HG03432 (cell line): ENCODE data around the gene ITGAE.
A peak's percentile ranks its signal among the peaks of the same experiment; 100 is the strongest.

Source experiments
- ATAC-seq: cut with Tn5 transposase; IDR thresholded peaks from one replicate; pipeline ENCODE4 v1.9.1; 2021; ENCODE audit warnings: mild to moderate bottlenecking, moderate library complexity; ENCODE audit not compliant: unreplicated experiment

The ITGAE gene

GRCh38 chr17:3817851-3818605 lies 17.0 kb upstream of the ITGAE start:
- ATAC-seq = no peak

GRCh38 chr17:3815925-3816324 lies 14.9 kb upstream of the ITGAE start:
- ATAC-seq = no peak

GRCh38 chr17:3815122-3815521 lies 14.1 kb upstream of the ITGAE start:
- no peak for ATAC-seq

DNA sequence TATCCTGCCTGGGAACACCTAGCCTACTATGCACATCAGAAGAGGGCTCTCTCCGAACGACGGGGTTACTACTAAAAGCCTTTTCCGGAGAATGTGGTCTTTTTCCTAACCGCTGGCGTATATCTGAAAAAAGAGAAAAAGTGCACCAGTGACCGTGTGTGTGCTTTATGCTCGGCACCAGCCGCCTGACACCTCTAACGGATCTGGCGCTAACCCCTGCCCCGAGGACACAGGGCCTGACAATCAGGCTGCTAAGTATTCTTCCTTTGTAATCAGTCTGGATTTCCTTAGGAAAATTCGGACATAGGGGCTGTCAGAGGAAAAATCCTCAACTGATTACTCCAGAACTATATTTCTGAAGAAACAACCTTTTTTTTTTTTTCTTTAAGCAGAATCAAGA lies 13.4 kb upstream of the ITGAE start:
- no peak for ATAC-seq

DNA sequence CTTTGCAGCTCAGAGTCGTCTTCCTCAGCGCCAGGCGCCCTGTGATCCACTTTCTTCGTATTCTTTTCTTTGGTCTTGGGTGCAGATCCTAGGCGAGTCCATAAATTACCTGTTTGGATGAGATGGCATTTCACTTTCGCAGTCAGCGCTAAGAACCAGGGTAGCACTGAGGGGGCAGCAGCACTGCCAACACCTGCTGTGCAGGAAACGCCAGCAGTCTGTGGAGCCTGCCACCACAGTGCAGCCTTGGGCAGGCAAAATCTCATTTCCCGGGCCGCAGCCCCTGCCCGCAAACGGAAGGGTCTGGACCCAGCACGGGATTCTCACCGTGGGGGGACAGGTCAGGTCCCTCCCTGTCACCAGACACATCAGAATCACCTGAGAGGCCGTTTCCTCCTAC lies 12.2 kb upstream of the ITGAE start:
- ATAC-seq = no peak

GRCh38 chr17:3812771-3813170 lies 11.8 kb upstream of the ITGAE start:
- no peak for ATAC-seq

DNA sequence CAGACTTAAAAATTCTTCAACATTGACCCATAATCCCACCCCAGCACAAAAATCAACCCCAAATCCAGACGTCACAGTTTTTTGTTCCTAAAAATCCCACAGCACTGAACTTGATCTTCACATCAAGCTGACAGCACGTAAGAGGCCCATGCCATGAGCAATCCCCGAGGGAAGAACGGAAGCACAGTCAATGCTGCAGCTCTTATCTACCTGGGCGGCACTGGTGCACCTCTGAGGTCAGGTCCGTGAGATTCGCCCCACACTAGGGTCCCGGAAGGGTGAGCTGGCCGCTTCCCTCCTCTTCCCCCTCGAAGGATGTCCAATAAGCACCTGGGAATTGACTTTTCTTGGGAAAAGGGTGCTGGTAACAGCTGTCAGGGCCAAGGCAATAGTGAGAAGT lies 11.3 kb upstream of the ITGAE start:
- no peak for ATAC-seq

DNA sequence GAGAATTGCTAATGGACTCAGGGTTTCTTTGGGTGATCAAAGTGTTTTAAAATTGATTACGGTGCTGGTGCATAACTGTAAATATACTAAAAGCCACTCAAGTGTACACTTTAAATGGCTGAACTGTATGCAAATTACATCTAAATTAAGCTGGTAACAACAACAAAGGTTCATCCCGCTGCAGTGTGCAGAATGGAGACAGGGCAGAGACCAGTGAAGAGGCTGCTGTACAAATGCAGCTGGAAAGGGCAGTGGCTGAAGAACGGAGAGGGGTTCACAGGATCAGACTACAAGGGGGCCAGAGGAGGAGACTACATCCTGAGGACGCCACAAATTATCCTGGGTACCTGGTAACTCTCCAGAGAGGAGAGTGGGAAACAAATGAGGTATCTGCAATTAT lies 9.0 kb upstream of the ITGAE start:
- ATAC-seq = no peak

- ATAC-seq = no peak
These were observed 8.1 kb upstream of the ITGAE start for GRCh38 chr17:3809135-3809534.

GRCh38 chr17:3808701-3809100 lies 7.7 kb upstream of the ITGAE start:
- ATAC-seq = no peak

DNA sequence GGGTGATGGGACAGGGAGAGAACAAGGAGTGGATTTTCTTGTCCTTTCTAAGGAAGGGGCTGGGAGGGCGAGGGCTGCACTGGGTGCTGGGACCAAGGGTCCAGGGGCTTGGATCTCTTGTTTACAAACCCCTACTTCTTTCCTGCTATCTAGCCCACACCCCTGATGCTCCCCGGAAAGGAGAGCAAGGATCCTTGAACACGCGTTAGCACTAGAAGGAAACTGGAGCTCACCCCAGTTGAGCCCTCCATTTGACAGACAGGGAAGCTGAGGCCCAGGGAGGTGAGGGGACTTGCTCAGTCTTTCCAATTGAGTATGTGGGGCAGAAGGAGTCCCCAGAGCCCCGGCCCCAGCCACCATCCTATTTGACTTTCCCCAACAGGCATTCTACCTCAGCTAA lies 4.6 kb upstream of the ITGAE start:
- ATAC-seq = no peak

GRCh38 chr17:3804503-3804931 lies 3.5 kb upstream of the ITGAE start:
- peak; percentile 85 for ATAC-seq

GRCh38 chr17:3803308-3803640 lies 2.3 kb upstream of the ITGAE start:
- no peak for ATAC-seq

- ATAC-seq = no peak
These were observed 1.7 kb upstream of the ITGAE start for GRCh38 chr17:3802461-3803307.

GRCh38 chr17:3801792-3802191 lies 804 bp upstream of the ITGAE start:
- no peak for ATAC-seq

DNA sequence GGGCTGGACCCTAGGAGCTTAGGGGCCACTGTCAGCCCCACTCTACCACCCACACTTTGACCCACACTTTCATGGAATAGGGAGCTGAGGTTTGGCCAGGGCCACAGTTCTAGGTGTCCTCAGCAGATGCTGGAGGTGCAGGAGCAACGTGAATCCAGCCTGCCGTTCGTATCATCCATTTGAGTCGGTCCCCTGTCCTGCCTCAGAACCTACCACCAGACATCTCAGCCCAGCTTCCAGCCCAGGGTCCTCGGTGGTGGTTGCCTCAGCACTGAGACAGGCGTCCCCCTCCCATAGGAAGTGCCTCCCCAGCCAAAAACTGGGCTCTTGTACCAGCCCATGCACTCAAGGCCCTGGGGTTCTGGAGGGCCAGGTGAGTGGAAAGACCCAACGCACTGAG lies 359 bp upstream of the ITGAE start:
- ATAC-seq = no peak

GRCh38 chr17:3799181-3799945 lies 1.6 kb downstream of the ITGAE start:
- no peak for ATAC-seq

DNA sequence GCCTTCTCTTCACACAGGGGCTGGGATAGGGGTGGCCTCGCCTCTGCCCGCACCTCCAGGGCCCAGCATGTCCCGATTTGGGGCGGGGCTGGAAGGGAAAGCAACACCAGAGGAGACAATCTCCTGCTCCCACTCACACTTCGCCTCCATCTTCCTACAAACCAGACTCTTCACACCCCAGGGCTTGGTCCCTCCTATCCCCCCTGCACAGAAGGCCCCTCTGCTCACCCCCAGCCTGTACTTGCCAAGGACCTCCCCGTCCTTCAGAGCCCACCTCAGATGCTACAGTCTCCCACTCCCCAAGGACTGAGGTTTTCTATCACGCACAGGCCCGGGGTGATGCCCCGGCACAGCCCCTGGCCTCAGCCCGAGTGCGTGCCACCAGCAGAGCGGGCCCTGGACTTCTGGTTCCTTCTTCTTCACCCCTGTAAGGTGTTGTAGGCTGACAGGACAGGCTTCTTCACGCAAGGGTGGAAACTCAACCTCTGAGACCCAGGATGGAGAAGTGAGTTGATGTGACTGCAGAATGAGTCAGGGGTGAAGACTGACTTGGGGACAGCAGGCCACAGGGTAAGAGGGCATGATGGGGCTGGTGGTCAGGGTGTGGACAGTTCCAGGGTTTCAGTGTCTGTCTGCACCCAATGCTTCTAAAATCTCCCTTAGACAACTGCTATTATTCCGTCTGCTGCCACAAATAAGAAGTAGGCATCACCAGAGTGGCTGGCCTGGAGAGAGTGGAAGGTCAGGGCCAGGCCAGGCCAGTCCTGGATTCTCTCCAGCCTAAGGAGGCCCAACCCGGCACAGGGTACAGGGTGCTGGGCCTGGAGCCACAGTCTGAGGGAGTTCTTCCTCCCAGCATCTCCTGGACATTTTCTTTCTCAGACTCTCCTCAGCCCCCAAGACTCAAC lies 2.5 kb downstream of the ITGAE start:
- no peak for ATAC-seq

DNA sequence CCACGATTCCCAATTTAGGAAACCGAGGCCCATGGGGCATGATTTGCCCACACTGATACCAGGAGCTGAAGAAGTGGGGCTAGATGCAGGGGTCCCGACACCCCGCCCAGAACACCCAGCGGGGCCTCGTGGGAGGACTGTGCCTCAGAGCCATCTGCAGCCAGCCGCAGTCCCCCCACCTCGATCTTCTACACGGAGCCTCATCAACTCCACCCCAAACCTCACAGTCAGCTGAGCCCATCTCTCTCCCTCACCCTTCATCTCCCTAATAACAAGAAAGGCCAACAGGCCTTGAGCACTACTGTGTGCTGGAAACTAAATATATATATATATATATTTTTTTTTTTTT lies 4.2 kb downstream of the ITGAE start:
- peak; percentile 41 for ATAC-seq

- ATAC-seq = peak; percentile 74
These were observed 4.7 kb downstream of the ITGAE start for GRCh38 chr17:3796110-3796821.
